GM19438 (cell line): ENCODE measurements around the gene NPTN.

ENCODE experiments used
- ATAC-seq: cut with Tn5 transposase; IDR thresholded peaks from one replicate; pipeline ENCODE4 v1.9.1; 2021; ENCODE audit warnings: low read depth; ENCODE audit not compliant: unreplicated experiment

Gene NPTN

GRCh38 chr15:73633991-73634495 is 854 bp upstream of the NPTN start:
- no peak for ATAC-seq

GRCh38 chr15:73632670-73633058 is 525 bp downstream of the NPTN start:
- no peak for ATAC-seq

- ATAC-seq = no peak
Observed at GRCh38 chr15:73631915-73632669, 1.1 kb downstream of the NPTN start.

- ATAC-seq = no peak
Observed at GRCh38 chr15:73630921-73631362, 2.2 kb downstream of the NPTN start.

- no peak for ATAC-seq
Observed at GRCh38 chr15:73629798-73630429, 3.3 kb downstream of the NPTN start.

- no peak for ATAC-seq
Observed at GRCh38 chr15:73628976-73629797, 4.0 kb downstream of the NPTN start.

GRCh38 chr15:73628102-73628501 is 5.1 kb downstream of the NPTN start:
- no peak for ATAC-seq

- ATAC-seq = no peak
Observed at GRCh38 chr15:73626072-73626471, 7.1 kb downstream of the NPTN start.

GRCh38 chr15:73624530-73624929 is 8.7 kb downstream of the NPTN start:
- no peak for ATAC-seq

GRCh38 chr15:73621286-73621826 is 11.8 kb downstream of the NPTN start:
- ATAC-seq = no peak

- ATAC-seq = no peak
Observed at GRCh38 chr15:73620078-73620477, 13.1 kb downstream of the NPTN start.

GRCh38 chr15:73617913-73618312 is 15.3 kb downstream of the NPTN start:
- no peak for ATAC-seq

- ATAC-seq = no peak
Observed at GRCh38 chr15:73617301-73617831, 15.8 kb downstream of the NPTN start.

GRCh38 chr15:73608941-73609340 is 24.2 kb downstream of the NPTN start:
- no peak for ATAC-seq

GRCh38 chr15:73608475-73608874 is 24.7 kb downstream of the NPTN start:
- ATAC-seq = no peak

- no peak for ATAC-seq
Observed at GRCh38 chr15:73607843-73608242, 25.3 kb downstream of the NPTN start.

GRCh38 chr15:73607405-73607804 is 25.8 kb downstream of the NPTN start:
- ATAC-seq = no peak

- ATAC-seq = no peak
Observed at GRCh38 chr15:73605759-73606436, 27.3 kb downstream of the NPTN start.

- no peak for ATAC-seq
Observed at GRCh38 chr15:73604477-73604876, 28.7 kb downstream of the NPTN start.

GRCh38 chr15:73602992-73603391 is 30.2 kb downstream of the NPTN start:
- no peak for ATAC-seq
